Panc1 (cell line): ENCODE measurements around the gene ITPRIPL2. TPM values are rescaled to one million over a fixed set of nuclear protein-coding genes. Genes with fewer than 3 reads are reported as not detected.

Source experiments
- ATAC-seq: fragments of 200-7000 bp; cut with Tn5 transposase; 2 replicates; pipeline ENCODE4 v1.9.1; 2020; ENCODE audit warnings: mild to moderate bottlenecking, moderate library complexity
- BruUV-seq: library from RNA; stranded (reverse); fragments of 400-500 nt; replicated peaks from 2 replicates; lab custom pipeline; 2021; lab: Mats Ljungman, UMichigan
- CTCF ChIA-PET: fragments of 300-600 bp; sonication (Branson Sonifier 250); formaldehyde crosslinking; loops from one replicate; lab custom pipeline; 2022; ENCODE audit warnings: antibody characterized with exemption; lab: Charles Lee
- POLR2A ChIA-PET: fragments of 300-600 bp; sonication (Branson Sonifier 250); formaldehyde crosslinking; loops from one replicate; lab custom pipeline; 2022; ENCODE audit warnings: antibody characterized with exemption; lab: Charles Lee
- DNase-seq: peaks from one replicate; pipeline ENCODE4 v3.0.0-alpha.2; 2010; ENCODE audit warnings: low read depth, low spot score
- H3K27ac ChIP-seq: 2 replicates; pipeline ENCODE4 v1.5.1; 2011; ENCODE audit warnings: mild to moderate bottlenecking, low read length, inconsistent platforms
- H3K27me3 ChIP-seq: fragments of 200-500 bp; sonication (Bioruptor generic); 2 replicates; pipeline ENCODE4 v1.6.0; 2014; ENCODE audit warnings: low read length, inconsistent platforms; ENCODE audit not compliant: control insufficient read depth, insufficient read depth
- H3K36me3 ChIP-seq: fragments of 200-500 bp; sonication (Bioruptor generic); 2 replicates; pipeline ENCODE4 v1.5.1; 2014; ENCODE audit warnings: inconsistent platforms, mild to moderate bottlenecking, low read length, moderate library complexity; ENCODE audit not compliant: control insufficient read depth, insufficient read depth
- H3K4me1 ChIP-seq: 2 replicates; pipeline ENCODE4 v1.5.1; 2011; ENCODE audit warnings: inconsistent platforms, mild to moderate bottlenecking, low read length, moderate library complexity; ENCODE audit not compliant: control insufficient read depth, insufficient read depth
- H3K4me3 ChIP-seq, 2 experiments: 2 replicates each; pipeline ENCODE4 v1.5.1; 2011 to 2012; ENCODE audit warnings: low read depth in 2 of 2, low read length in 2 of 2, mild to moderate bottlenecking in 2 of 2, inconsistent platforms in 1 of 2, moderate library complexity in 1 of 2
- H3K9me3 ChIP-seq: fragments of 200-500 bp; sonication (Bioruptor generic); 2 replicates; pipeline ENCODE4 v1.5.1; 2014; ENCODE audit warnings: low read depth, mild to moderate bottlenecking, inconsistent platforms, low read length, moderate library complexity; ENCODE audit not compliant: control insufficient read depth, insufficient read depth
- POLR2AphosphoS5 ChIP-seq: IDR thresholded peaks from 2 replicates; pipeline ENCODE4 v1.6.1; 2012; ENCODE audit warnings: mild to moderate bottlenecking, low read depth, low read length, moderate library complexity
- SIN3A ChIP-seq: IDR thresholded peaks from 2 replicates; pipeline ENCODE4 v1.6.1; 2012; ENCODE audit warnings: low read depth, mild to moderate bottlenecking, low read length, moderate library complexity, borderline replicate concordance; ENCODE audit not compliant: insufficient read depth
- TCF7L2 ChIP-seq: IDR thresholded peaks from 2 replicates; pipeline ENCODE4 v1.6.1; 2011; ENCODE audit warnings: mild to moderate bottlenecking, low read depth, low read length, inconsistent platforms
- in situ Hi-C: cut with HindIII; loops from 2 replicates; pipeline ENCODE4 v1.10.0; 2016; ENCODE audit warnings: low sequenced_read_pairs, low pct_unique_long_range_greater_than_20kb
- intact Hi-C: fragments of 100-400 bp; cut with micrococcal nuclease; formaldehyde crosslinking; loops from one replicate; pipeline ENCODE4 v1.10.0; 2022; ENCODE audit not compliant: unreplicated experiment
- total RNA-seq: library from RNA; stranded (reverse); gene quantifications from one replicate; pipeline ENCODE4 v1.2.1, GENCODE V29; 2021; ENCODE audit not compliant: unreplicated experiment
- TF ChIP-seq, protein P1 (sequence below): fragments of 450-650 bp; IDR thresholded peaks from 2 replicates; pipeline ENCODE4 v1.5.1; 2017; ENCODE audit warnings: mild to moderate bottlenecking
- TF ChIP-seq, protein P2 (sequence below), 2 experiments: IDR thresholded peaks; 2 replicates each; pipeline ENCODE4 v1.6.1; 2011 to 2012; ENCODE audit warnings: low read depth in 2 of 2, control low read depth in 1 of 2, low read length in 1 of 2, mild to moderate bottlenecking in 1 of 2, moderate library complexity in 1 of 2; ENCODE audit not compliant: insufficient read depth in 1 of 2

ITPRIPL2 gene
- total RNA-seq, 1 experiment from 2014 or later = 83.2 TPM

DNA sequence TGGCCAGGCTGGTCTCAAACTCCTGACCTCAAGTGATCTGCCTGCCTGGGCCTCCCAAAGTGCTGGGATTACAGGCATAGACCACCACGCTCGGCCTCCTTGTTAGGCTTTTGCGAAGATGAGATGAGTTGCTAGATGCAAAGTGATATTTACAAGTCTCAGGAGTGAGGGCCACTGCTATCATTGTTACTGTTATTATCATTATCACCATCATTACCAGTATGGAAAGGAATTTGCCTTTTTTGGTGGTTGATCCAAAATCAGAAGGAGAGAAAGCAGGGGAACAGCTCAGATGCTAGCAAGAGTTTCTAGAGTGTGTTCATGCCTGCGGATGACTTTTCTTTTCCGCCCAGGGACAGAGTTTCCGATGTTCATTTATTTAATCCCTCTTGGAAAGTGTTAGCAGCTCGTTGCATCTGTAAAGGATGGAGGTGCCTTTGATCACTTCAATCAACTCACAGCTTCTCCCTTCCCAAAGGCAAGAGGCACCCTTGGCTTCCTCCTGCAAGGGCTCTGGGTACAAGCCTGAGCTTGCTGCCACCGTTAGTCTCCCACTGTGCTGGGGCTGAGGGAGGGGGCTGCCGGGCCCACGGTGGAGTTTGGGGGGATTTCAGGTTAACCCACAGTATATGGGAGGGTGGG, 21.6 kb downstream of the ITPRIPL2 start:
- intact Hi-C loops = no loop called here
- no TSS peak for BruUV-seq
- ChIA-PET CTCF (no interaction called here), POLR2A (interaction anchor here (0.7 kb wide), 1 partner anchor 53 kb away, joined by 5 read pairs; no protein-coding TSS in a partner anchor)
- no peak overlapping the region for H3K27ac ChIP-seq
- no peak overlapping the region for H3K4me3 ChIP-seq
- in situ Hi-C loops = no loop called here
- TF ChIP-seq POLR2AphosphoS5 (no peak), TCF7L2 (peak; percentile 34; the same call in 1 of the 2 replicates)
- DNase-seq (no peak), ATAC-seq (no peak)
- peaks cover 50% of the 10 kb centered on the region for H3K4me1 ChIP-seq
- no peaks in the 10 kb centered on the region for H3K9me3 ChIP-seq
- H3K36me3 ChIP-seq = no peaks in the 10 kb centered on the region
- no peaks in the 10 kb centered on the region for H3K27me3 ChIP-seq

DNA sequence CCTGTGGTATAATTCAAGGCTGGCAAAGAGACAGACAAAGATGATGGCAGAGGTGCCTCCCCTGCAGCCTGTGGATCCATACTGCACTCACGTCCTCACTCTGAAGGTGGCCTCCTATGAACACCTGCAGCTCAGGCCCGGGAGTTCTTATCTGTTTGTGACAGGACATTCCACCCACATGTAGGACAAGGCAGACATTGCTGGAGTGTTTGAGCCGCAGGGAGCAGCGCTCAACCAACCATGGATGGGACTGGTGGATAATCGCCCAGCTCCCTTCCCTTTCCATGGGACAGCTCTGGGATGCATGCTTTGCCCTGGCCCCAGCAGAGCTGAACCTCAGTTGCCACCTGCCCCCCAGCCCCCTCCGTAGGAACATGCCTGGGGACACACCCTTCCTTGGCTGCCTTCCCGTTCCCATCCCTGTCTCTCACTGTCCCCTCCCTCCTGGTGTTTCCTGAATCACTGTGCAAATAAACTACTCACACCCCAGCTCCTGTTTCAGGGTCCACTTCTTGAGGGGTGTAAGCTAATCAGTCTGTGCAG, 22.2 kb downstream of the ITPRIPL2 start:
- in situ Hi-C loops (no loop called here), intact Hi-C loops (no loop called here)
- Histone ChIP-seq H3K27ac (0 out of 2 replicates have a peak overlapping the region, but pooled peaks have one; percentile 14), H3K9me3 (no peaks in the 10 kb centered on the region), H3K36me3 (no peaks in the 10 kb centered on the region), H3K4me1 (peaks cover 44% of the 10 kb centered on the region), H3K27me3 (no peaks in the 10 kb centered on the region), H3K4me3 (no peak overlapping the region)
- ChIA-PET CTCF (interaction anchor here (0.6 kb wide), 2 partner anchors 11 to 220 kb away, joined by 3 to 4 read pairs; no protein-coding TSS in a partner anchor), POLR2A (interaction anchor here (0.7 kb wide), 1 partner anchor 53 kb away, joined by 5 read pairs; no protein-coding TSS in a partner anchor)
- BruUV-seq = no TSS peak
- peak; percentile 36; the same call in 1 of the 2 replicates for ATAC-seq
- DNase-seq = no peak
- TF ChIP-seq SIN3A (no peak), TCF7L2 (0 out of 2 replicates have a peak, but pooled peaks have one; percentile 1), POLR2AphosphoS5 (no peak)
- TF ChIP-seq, protein P1, sequence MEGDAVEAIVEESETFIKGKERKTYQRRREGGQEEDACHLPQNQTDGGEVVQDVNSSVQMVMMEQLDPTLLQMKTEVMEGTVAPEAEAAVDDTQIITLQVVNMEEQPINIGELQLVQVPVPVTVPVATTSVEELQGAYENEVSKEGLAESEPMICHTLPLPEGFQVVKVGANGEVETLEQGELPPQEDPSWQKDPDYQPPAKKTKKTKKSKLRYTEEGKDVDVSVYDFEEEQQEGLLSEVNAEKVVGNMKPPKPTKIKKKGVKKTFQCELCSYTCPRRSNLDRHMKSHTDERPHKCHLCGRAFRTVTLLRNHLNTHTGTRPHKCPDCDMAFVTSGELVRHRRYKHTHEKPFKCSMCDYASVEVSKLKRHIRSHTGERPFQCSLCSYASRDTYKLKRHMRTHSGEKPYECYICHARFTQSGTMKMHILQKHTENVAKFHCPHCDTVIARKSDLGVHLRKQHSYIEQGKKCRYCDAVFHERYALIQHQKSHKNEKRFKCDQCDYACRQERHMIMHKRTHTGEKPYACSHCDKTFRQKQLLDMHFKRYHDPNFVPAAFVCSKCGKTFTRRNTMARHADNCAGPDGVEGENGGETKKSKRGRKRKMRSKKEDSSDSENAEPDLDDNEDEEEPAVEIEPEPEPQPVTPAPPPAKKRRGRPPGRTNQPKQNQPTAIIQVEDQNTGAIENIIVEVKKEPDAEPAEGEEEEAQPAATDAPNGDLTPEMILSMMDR = no peak

DNA sequence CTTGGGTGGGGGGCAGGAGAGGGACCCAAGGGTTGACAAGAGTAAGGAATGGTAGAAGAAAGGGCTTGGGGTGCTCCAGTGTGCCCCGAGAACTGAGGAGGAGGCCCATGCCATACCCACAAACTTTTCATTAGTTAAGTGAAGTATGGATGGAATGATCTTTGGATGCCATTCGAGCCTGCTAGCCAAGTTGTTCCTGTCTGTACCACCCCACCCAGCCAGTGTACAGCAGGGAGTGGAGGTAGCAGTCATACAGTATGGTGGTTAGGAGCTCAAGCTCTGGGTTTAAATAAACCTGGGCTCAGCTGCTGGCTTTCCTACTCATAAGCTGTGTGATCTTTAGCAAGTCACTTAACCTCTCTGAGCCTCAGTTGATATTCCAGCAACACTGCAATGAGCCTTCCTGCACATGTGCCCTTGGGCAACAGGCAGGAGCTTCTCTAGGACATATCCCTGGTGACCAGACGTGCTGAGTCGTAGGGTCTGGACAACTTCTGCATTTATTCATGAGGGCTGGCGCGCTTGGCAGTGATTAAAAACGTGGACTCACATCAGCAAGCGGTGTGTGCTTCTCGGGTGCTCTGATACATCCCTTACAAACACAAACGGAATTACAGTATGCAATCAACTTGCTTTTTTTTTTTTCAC, 22.9 kb downstream of the ITPRIPL2 start:
- Histone ChIP-seq H3K27ac (0 out of 2 replicates have a peak overlapping the region, but pooled peaks have one; percentile 14), H3K4me3 (no peak overlapping the region), H3K27me3 (no peaks in the 10 kb centered on the region), H3K9me3 (no peaks in the 10 kb centered on the region), H3K36me3 (no peaks in the 10 kb centered on the region), H3K4me1 (peaks cover 37% of the 10 kb centered on the region)
- in situ Hi-C loops (no loop called here), intact Hi-C loops (no loop called here)
- TF ChIP-seq, protein P1 = no peak
- TF ChIP-seq SIN3A = no peak
- TF ChIP-seq, protein P2, sequence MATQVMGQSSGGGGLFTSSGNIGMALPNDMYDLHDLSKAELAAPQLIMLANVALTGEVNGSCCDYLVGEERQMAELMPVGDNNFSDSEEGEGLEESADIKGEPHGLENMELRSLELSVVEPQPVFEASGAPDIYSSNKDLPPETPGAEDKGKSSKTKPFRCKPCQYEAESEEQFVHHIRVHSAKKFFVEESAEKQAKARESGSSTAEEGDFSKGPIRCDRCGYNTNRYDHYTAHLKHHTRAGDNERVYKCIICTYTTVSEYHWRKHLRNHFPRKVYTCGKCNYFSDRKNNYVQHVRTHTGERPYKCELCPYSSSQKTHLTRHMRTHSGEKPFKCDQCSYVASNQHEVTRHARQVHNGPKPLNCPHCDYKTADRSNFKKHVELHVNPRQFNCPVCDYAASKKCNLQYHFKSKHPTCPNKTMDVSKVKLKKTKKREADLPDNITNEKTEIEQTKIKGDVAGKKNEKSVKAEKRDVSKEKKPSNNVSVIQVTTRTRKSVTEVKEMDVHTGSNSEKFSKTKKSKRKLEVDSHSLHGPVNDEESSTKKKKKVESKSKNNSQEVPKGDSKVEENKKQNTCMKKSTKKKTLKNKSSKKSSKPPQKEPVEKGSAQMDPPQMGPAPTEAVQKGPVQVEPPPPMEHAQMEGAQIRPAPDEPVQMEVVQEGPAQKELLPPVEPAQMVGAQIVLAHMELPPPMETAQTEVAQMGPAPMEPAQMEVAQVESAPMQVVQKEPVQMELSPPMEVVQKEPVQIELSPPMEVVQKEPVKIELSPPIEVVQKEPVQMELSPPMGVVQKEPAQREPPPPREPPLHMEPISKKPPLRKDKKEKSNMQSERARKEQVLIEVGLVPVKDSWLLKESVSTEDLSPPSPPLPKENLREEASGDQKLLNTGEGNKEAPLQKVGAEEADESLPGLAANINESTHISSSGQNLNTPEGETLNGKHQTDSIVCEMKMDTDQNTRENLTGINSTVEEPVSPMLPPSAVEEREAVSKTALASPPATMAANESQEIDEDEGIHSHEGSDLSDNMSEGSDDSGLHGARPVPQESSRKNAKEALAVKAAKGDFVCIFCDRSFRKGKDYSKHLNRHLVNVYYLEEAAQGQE (IDR thresholded peaks at IDR 0.05; ENCODE audit: insufficient read depth in 1 of 2, low read depth in 2 of 2, low read length in 1 of 2) = no peak
- TF ChIP-seq POLR2AphosphoS5 = no peak
- TF ChIP-seq TCF7L2 = no peak
- BruUV-seq = no TSS peak
- CTCF ChIA-PET = interaction anchor here (0.5 to 0.6 kb wide), 3 partner anchors 10 to 219 kb away, joined by 3 to 4 read pairs (median 4); no protein-coding TSS in a partner anchor
- ATAC-seq (no peak), DNase-seq (no peak)
- POLR2A ChIA-PET = no interaction called here
